GM13976 (cell line): Measurements from ENCODE around the gene CUX1.

Experiments used
- DNase-seq: peaks from one replicate; pipeline ENCODE4 v3.0.0; 2012; ENCODE audit warnings: low spot score
- in situ Hi-C: fragments of 300-500 bp; cut with MboI; formaldehyde crosslinking; loops from one replicate; pipeline ENCODE4 v1.12.0; 2022; ENCODE audit warnings: low sequenced_read_pairs, mixed read lengths, inconsistent platforms; ENCODE audit not compliant: unreplicated experiment
- TF ChIP-seq, protein P1 (sequence below): IDR thresholded peaks from 2 replicates; pipeline ENCODE4 v1.5.1; 2012; ENCODE audit warnings: borderline replicate concordance, mild to moderate bottlenecking; ENCODE audit not compliant: insufficient read depth; ENCODE audit errors: extremely low read depth, missing control alignments, control extremely low read depth

Gene CUX1

DNA sequence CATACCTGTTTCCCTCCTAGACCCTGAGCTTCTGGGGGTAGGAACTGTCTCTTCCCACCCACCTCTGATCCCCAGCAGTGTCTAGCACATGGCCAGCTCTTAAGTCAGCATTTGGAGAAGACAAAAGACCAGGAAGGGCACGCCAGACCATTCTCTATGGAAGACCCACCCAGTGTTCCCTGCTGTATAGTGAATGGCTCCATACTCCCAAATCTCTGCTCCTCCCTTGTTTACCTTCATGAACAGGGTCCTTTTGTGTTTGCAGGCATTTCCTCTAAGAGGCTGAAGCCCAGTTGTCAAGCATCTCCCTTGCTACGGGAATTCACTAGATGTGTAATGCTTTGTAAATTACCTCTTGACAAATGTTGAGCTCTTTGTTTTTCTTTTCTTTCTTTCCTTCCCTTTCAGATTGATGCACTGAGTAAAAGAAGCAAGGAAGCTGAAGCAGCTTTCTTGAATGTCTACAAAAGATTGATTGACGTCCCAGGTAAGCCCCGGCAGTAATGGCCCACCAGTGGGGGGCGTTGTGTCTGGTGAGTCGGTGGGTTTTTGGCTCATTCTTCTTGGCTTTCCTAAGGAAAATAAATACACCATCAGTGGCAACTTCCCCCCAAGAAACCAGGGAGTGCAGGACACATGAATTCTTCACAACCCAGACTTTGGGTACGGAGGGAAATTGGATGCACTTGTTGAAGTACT, 252.7 kb downstream of the CUX1 start:
- in situ Hi-C loops: no loop called here
- no peak for DNase-seq

DNA sequence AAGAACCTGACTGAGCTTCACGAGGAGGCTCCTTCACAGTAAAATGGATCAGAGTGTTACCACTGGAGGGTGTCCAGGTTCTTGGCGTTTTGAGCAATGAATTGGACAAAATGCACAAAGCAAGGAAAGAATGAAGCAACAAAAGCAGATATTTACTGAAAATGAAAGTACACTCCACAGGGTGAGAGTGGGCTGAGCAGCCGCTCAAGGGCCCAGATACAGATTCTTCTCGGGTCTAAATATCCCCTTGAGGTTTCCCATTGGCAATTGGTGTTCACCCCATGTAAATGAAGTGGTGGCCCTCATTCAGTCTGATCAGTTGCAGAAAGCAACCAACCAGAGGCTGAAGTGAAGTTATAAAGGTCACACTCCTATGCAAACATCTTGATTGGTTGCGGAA, 254.6 kb downstream of the CUX1 start:
- TF ChIP-seq, protein P1, sequence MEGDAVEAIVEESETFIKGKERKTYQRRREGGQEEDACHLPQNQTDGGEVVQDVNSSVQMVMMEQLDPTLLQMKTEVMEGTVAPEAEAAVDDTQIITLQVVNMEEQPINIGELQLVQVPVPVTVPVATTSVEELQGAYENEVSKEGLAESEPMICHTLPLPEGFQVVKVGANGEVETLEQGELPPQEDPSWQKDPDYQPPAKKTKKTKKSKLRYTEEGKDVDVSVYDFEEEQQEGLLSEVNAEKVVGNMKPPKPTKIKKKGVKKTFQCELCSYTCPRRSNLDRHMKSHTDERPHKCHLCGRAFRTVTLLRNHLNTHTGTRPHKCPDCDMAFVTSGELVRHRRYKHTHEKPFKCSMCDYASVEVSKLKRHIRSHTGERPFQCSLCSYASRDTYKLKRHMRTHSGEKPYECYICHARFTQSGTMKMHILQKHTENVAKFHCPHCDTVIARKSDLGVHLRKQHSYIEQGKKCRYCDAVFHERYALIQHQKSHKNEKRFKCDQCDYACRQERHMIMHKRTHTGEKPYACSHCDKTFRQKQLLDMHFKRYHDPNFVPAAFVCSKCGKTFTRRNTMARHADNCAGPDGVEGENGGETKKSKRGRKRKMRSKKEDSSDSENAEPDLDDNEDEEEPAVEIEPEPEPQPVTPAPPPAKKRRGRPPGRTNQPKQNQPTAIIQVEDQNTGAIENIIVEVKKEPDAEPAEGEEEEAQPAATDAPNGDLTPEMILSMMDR: no peak
- DNase-seq: no peak
- in situ Hi-C loops: no loop called here

More for the DNA sequence above, 252.7 kb downstream of the CUX1 start:
- TF ChIP-seq, protein P1: no peak

DNA sequence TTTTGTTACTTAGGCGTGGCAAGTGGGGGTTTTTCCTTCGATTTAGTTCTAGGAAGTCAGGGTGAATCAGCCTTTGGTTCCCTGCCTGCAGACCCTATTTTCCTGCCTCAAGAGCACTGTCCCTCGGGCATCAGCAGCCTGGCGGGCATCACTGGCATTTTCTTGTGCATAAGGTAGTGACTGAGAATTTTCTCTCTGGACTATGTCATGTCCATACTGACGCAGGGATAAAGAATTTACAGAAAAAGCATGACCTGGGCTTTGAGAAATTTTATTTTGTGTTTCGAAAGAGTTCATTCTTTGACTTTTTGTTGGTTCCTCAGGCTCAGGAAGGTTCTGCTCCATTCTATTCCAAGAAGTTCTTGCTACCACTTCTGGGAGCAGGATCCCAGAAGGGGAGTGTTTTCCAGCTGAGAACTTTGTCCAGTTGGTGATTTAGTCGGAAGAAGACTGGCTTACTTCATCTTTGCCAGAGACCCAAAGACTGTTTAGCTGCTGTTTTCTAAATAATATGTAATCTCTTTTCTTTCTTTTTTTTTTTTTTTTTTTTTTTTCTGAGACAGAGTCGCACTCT, 255.3 kb downstream of the CUX1 start:
- TF ChIP-seq, protein P1: no peak
- in situ Hi-C loops: no loop called here
- no peak for DNase-seq

DNA sequence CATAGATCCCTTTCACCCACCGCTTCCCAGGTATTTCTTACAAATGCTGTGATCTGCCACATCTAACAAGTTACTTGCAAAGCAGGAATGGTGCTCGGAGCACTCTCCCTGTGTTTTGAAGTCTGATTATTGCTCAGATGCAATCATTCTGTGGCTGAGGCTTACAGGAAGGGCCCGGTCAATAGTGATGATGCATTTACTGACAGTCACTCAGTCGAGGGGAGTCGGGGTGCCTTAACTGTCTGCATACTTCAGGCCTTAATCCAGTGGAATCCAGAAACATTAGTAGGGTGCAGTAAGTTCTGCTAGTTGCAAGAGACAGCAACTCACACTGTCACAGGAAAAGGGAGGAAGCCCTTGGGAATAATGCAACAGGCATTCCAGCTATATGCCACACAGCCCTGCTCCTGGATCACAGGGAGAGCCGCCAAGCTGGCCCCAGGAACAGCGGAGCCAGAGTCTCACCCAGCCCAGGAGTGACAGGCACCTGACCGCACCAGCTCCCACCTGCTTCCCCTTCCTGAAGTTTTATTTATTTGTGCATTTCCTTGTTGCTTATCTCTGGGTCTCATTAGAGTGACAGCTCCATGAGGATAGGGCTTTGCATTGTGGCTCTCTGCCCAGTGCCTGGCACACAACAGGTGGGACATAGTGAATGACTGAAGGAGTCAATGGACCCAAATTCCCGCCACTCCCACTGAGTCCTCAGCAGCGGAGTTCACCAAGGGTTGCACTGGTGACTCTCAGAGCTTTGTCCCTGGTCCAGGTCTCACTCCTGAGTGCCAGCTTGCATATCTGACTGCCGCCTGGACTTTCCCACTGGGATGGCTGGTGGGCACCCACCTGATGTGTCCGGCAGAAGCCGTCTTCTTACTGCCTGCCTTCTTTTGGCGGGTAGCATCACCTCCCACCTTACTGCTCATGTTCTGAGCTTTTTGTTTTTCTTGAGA, 256.8 kb downstream of the CUX1 start:
- in situ Hi-C loops: no loop called here
- TF ChIP-seq, protein P1: no peak
- no peak for DNase-seq

DNA sequence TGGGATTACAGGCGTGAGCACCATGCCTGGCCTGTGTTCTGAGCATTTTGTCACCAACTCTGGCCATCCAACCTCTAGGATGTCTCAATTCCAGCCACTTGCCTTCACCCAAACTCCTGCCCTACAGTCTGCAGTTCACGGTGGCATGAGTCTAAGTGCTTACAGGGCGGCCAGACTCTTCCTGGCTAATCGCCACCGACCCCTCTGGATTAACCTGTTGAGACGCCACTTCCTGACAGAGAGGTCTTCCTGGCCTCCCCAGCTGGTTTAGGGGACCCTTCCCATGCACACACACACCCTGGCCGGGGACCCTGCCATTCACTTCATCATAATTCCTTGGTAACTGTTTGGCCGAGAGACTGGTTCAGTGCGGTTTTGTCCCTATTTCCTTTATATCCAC, 257.7 kb downstream of the CUX1 start:
- TF ChIP-seq, protein P1: no peak
- in situ Hi-C loops: no loop called here
- no peak for DNase-seq

DNA sequence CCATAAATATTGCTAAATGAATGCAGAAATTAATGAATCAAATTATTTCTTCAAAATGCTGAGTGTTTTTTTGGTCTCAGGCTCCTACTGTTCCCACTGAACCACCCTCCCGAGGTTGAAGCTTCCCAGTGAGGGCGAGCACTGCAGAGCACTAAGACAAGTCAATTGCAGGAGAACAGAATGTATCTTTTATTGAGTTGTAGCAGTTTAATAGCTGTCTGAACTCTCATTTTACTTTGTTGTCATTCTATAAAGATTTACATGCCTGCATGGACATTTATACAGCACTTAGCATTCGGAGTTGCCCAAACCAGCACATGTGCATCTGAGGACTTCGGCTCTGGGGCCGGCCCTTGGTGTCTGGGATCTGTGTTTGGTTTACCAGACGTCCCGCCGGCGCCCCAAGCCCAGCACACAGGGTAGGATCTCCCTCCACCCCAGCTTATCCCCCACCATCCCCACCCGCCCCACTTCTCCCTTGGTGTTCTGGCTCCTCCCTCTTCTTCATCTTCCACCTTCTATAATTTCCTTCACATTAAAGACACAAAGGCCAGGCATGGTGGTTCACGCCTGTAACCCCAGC, 258.2 kb downstream of the CUX1 start:
- in situ Hi-C loops: no loop called here
- DNase-seq: no peak
- TF ChIP-seq, protein P1: no peak
